T-helper 9 cell (primary cell): ENCODE measurements around the gene IGF2BP1.
"Not testable (repeated sequence)": the region's sequence is repeated elsewhere in the genome, so short reads cannot be mapped to it uniquely, and the experiment has no call there.

Source experiments
- DNase-seq: peaks from one replicate; pipeline ENCODE4 v3.0.0-alpha.2; 2020

IGF2BP1 gene

GRCh38 chr17:48995974-48996721 lies 1.0 kb upstream of the IGF2BP1 start:
- DNase-seq: no peak

GRCh38 chr17:48996722-48997102 lies 473 bp upstream of the IGF2BP1 start:
- DNase-seq: no peak

GRCh38 chr17:48997827-48998586 lies 822 bp downstream of the IGF2BP1 start:
- no peak for DNase-seq

GRCh38 chr17:48998587-48999440 lies 1.6 kb downstream of the IGF2BP1 start:
- DNase-seq: no peak

GRCh38 chr17:49000943-49001342 lies 3.8 kb downstream of the IGF2BP1 start:
- no peak for DNase-seq

GRCh38 chr17:49001671-49002070 lies 4.5 kb downstream of the IGF2BP1 start:
- DNase-seq: no peak

GRCh38 chr17:49002331-49002730 lies 5.1 kb downstream of the IGF2BP1 start:
- no peak for DNase-seq

- DNase-seq: no peak
Measured at GRCh38 chr17:49002766-49003165, 5.6 kb downstream of the IGF2BP1 start.

- DNase-seq: no peak
Measured at GRCh38 chr17:49003557-49004511, 6.6 kb downstream of the IGF2BP1 start.

GRCh38 chr17:49005140-49005539 lies 8.0 kb downstream of the IGF2BP1 start:
- no peak for DNase-seq

GRCh38 chr17:49008908-49009307 lies 11.7 kb downstream of the IGF2BP1 start:
- not testable (repeated sequence) for DNase-seq

GRCh38 chr17:49012769-49013255 lies 15.6 kb downstream of the IGF2BP1 start:
- no peak for DNase-seq

- no peak for DNase-seq
Measured at GRCh38 chr17:49013311-49014213, 16.4 kb downstream of the IGF2BP1 start.

GRCh38 chr17:49015179-49015923 lies 18.2 kb downstream of the IGF2BP1 start:
- DNase-seq: no peak

- no peak for DNase-seq
Measured at GRCh38 chr17:49015924-49016774, 19.0 kb downstream of the IGF2BP1 start.

GRCh38 chr17:49016775-49017463 lies 19.7 kb downstream of the IGF2BP1 start:
- DNase-seq: no peak

GRCh38 chr17:49018116-49018612 lies 21.0 kb downstream of the IGF2BP1 start:
- DNase-seq: no peak

GRCh38 chr17:49018748-49019147 lies 21.6 kb downstream of the IGF2BP1 start:
- no peak for DNase-seq
